Coronary artery (tissue), 2 donors: ENCODE results near the gene ARID1B.
A peak's percentile ranks its signal among the peaks of the same experiment; 100 is the strongest.

ENCODE experiments used
- DNase-seq: peaks from one replicate; pipeline ENCODE4 v3.0.0-alpha.2; 2017; ENCODE audit warnings: low spot score
- H3K27ac ChIP-seq, 2 donors: fragments of 200-600 bp; sonication (generic); one replicate each; pipeline ENCODE4 v1.5.1; 2016 to 2019
- H3K4me3 ChIP-seq: fragments of 200-600 bp; sonication (generic); 2 replicates; pipeline ENCODE4 v1.5.1; 2016; ENCODE audit warnings: mild to moderate bottlenecking, moderate library complexity
- CTCF ChIP-seq: fragments of 200-600 bp; sonication (generic); IDR thresholded peaks from one replicate; pipeline ENCODE4 v1.5.1; 2019; ENCODE audit warnings: antibody characterized with exemption

ARID1B gene

GRCh38 chr6:156839129-156839528 is 62.0 kb downstream of the ARID1B start:
- Histone ChIP-seq H3K27ac (peak overlapping the region; percentile 15 to 30), H3K4me3 (no peak overlapping the region)
- no peak for TF ChIP-seq CTCF
- DNase-seq, result no peak

GRCh38 chr6:156839591-156840001 is 62.4 kb downstream of the ARID1B start:
- Histone ChIP-seq H3K4me3 (peak overlapping the region; percentile 1), H3K27ac (peak overlapping the region; percentile 15 to 30)
- no peak for TF ChIP-seq CTCF
- DNase-seq, result no peak

- Histone ChIP-seq H3K27ac (peak overlapping the region in 1 of 2 donors; percentile 32), H3K4me3 (peak overlapping the region; percentile 27)
- TF ChIP-seq CTCF, result no peak
- no peak for DNase-seq
Measured at GRCh38 chr6:156840136-156840535, 63.0 kb downstream of the ARID1B start.

- peak overlapping the region; percentile 25 to 32 for H3K27ac ChIP-seq
- TF ChIP-seq CTCF, result no peak
- DNase-seq, result no peak
- peak overlapping the region; percentile 27 for H3K4me3 ChIP-seq
Measured at GRCh38 chr6:156840606-156841005, 63.4 kb downstream of the ARID1B start.

GRCh38 chr6:156841508-156841907 is 64.3 kb downstream of the ARID1B start:
- DNase-seq, result no peak
- Histone ChIP-seq H3K27ac (no peak overlapping the region), H3K4me3 (no peak overlapping the region)
- no peak for TF ChIP-seq CTCF

GRCh38 chr6:156842598-156843250 is 65.5 kb downstream of the ARID1B start:
- no peak for TF ChIP-seq CTCF
- DNase-seq, result no peak
- Histone ChIP-seq H3K4me3 (no peak overlapping the region), H3K27ac (no peak overlapping the region)

- Histone ChIP-seq H3K4me3 (no peak overlapping the region), H3K27ac (no peak overlapping the region)
- no peak for TF ChIP-seq CTCF
- DNase-seq, result no peak
Measured at GRCh38 chr6:156844089-156844488, 66.9 kb downstream of the ARID1B start.
